Esophagus muscularis mucosa (tissue), 4 donors: ENCODE measurements around the gene NBAS. TPM values are rescaled to one million over a fixed set of nuclear protein-coding genes. Genes with fewer than 3 reads are reported as not detected.

Experiments
- DNase-seq: peaks from one replicate; pipeline ENCODE4 v3.0.0-alpha.2; 2017; ENCODE audit errors: extremely low spot score
- H3K27ac ChIP-seq, 4 donors: fragments of 200-600 bp; sonication (generic); replicated peaks in 1 of 4; 1 replicate in 3 of 4; 2 replicates in 1 of 4; pipeline ENCODE4 v1.5.1; 2016 to 2019; ENCODE audit warnings: mild to moderate bottlenecking in 1 of 4
- H3K27me3 ChIP-seq, 4 donors: fragments of 200-600 bp; sonication (generic); one replicate each; pipeline versions ENCODE4 v1.5.1 to v1.6.0; 2016 to 2019
- H3K36me3 ChIP-seq, 4 donors: fragments of 200-600 bp; sonication (generic); one replicate each; pipeline ENCODE4 v1.5.1; 2016 to 2019
- H3K4me1 ChIP-seq, 4 donors: fragments of 200-600 bp; sonication (generic); one replicate each; pipeline ENCODE4 v1.5.1; 2016 to 2019
- H3K4me3 ChIP-seq, 4 donors: fragments of 200-600 bp; sonication (generic); 1 replicate in 2 of 4; 2 replicates in 2 of 4; pipeline ENCODE4 v1.5.1; 2016 to 2019; ENCODE audit warnings: mild to moderate bottlenecking in 4 of 4, moderate library complexity in 1 of 4
- H3K9me3 ChIP-seq, 4 donors: fragments of 200-600 bp; sonication (generic); 1 replicate in 3 of 4; 2 replicates in 1 of 4; pipeline ENCODE4 v1.5.1; 2016 to 2019
- CTCF ChIP-seq, 3 experiments: fragments of 200-600 bp in 2 of 3; fragments of 450-650 bp in 1 of 3; sonication (generic) in 2 of 3; IDR thresholded peaks; one replicate each; pipeline ENCODE4 v1.5.1; 2017 to 2019; ENCODE audit warnings: antibody characterized with exemption in 3 of 3, mild to moderate bottlenecking in 2 of 3, moderate library complexity in 1 of 3
- EP300 ChIP-seq: sonication (generic); formaldehyde crosslinking; IDR thresholded peaks from one replicate; pipeline ENCODE4 v1.6.1; 2017; ENCODE audit warnings: antibody characterized with exemption
- POLR2A ChIP-seq: fragments of 450-650 bp; IDR thresholded peaks from one replicate; pipeline ENCODE4 v1.6.1; 2017; ENCODE audit warnings: antibody characterized with exemption, moderate library complexity, mild to moderate bottlenecking, low read depth
- POLR2AphosphoS5 ChIP-seq, 2 donors: sonication (generic); formaldehyde crosslinking; IDR thresholded peaks; one replicate each; pipeline ENCODE4 v1.6.1; 2017; ENCODE audit warnings: antibody characterized with exemption in 2 of 2
- WGBS: methylation state at CpG from one replicate; pipeline ENCODE4 v1.1.5; 2018; 5-methylcytosine and 5-hydroxymethylcytosine counted together
- intact Hi-C: fragments of 100-400 bp; cut with DNase I; formaldehyde crosslinking; loops from one replicate; pipeline ENCODE4 v1.15.1; 2023
- total RNA-seq, 4 donors: library from RNA; depleted of rRNA; stranded (reverse); fragments of >200 nt; gene quantifications; one replicate each; pipeline versions ENCODE4 v1.1.0 to v1.2.1, GENCODE V29; 2016

The NBAS gene
- total RNA-seq, 4 donors from 2014 or later = 39.2 to 43.6 (median 42.0) TPM

- no peak overlapping the region for H3K4me3 ChIP-seq
- TF ChIP-seq CTCF (IDR thresholded peaks at IDR 0.05) (no peak), EP300 (no peak), POLR2A (no peak), POLR2AphosphoS5 (IDR thresholded peaks at IDR 0.05) (no peak)
- H3K9me3 ChIP-seq = no peaks in the 10 kb centered on the region
- intact Hi-C loops = no loop called here
- WGBS = 98% methylated on average over 2 of the region's 2 CpGs
- H3K36me3 ChIP-seq = peaks cover 8 to 60% (median 26%) of the 10 kb centered on the region in 4 donors
- no peak for DNase-seq
- no peaks in the 10 kb centered on the region for H3K27me3 ChIP-seq
- H3K27ac ChIP-seq = no peak overlapping the region
- H3K4me1 ChIP-seq = no peaks in the 10 kb centered on the region
These were observed 145.4 kb downstream of the NBAS start for GRCh38 chr2:15415748-15416147.

GRCh38 chr2:15412779-15413178 lies 148.4 kb downstream of the NBAS start:
- no peaks in the 10 kb centered on the region for H3K9me3 ChIP-seq
- DNase-seq = no peak
- no peak overlapping the region for H3K27ac ChIP-seq
- H3K27me3 ChIP-seq = no peaks in the 10 kb centered on the region
- WGBS = 88% methylated on average over 6 of the region's 6 CpGs
- intact Hi-C loops = no loop called here
- H3K4me1 ChIP-seq = no peaks in the 10 kb centered on the region
- TF ChIP-seq POLR2A (no peak), EP300 (no peak), CTCF (IDR thresholded peaks at IDR 0.05) (no peak), POLR2AphosphoS5 (IDR thresholded peaks at IDR 0.05) (no peak)
- H3K36me3 ChIP-seq = peaks cover 8 to 71% (median 35%) of the 10 kb centered on the region in 4 donors
- no peak overlapping the region for H3K4me3 ChIP-seq

- Histone ChIP-seq H3K27me3 (no peaks in the 10 kb centered on the region), H3K4me3 (no peak overlapping the region), H3K36me3 (peaks cover 8 to 72% (median 34%) of the 10 kb centered on the region in 4 donors), H3K27ac (no peak overlapping the region), H3K9me3 (no peaks in the 10 kb centered on the region), H3K4me1 (no peaks in the 10 kb centered on the region)
- no peak for TF ChIP-seq POLR2AphosphoS5 (IDR thresholded peaks at IDR 0.05)
- TF ChIP-seq CTCF (IDR thresholded peaks at IDR 0.05) = no peak
- no peak for TF ChIP-seq POLR2A
- no peak for TF ChIP-seq EP300
- WGBS = 98% methylated on average over 3 of the region's 3 CpGs
- DNase-seq = no peak
- intact Hi-C loops = no loop called here
These were observed 148.8 kb downstream of the NBAS start for GRCh38 chr2:15412309-15412708.

GRCh38 chr2:15410884-15411283 lies 150.2 kb downstream of the NBAS start:
- intact Hi-C loops = no loop called here
- Histone ChIP-seq H3K4me3 (no peak overlapping the region), H3K4me1 (no peaks in the 10 kb centered on the region), H3K36me3 (peaks cover 8 to 68% (median 29%) of the 10 kb centered on the region in 4 donors), H3K27me3 (no peaks in the 10 kb centered on the region), H3K27ac (no peak overlapping the region), H3K9me3 (no peaks in the 10 kb centered on the region)
- 99% methylated on average over 9 of the region's 9 CpGs for WGBS
- no peak for TF ChIP-seq EP300
- TF ChIP-seq CTCF (IDR thresholded peaks at IDR 0.05) = no peak
- no peak for TF ChIP-seq POLR2AphosphoS5 (IDR thresholded peaks at IDR 0.05)
- TF ChIP-seq POLR2A = no peak
- DNase-seq = no peak

GRCh38 chr2:15408759-15409158 lies 152.4 kb downstream of the NBAS start:
- Histone ChIP-seq H3K36me3 (peaks cover 2 to 48% (median 19%) of the 10 kb centered on the region in 4 donors), H3K9me3 (no peaks in the 10 kb centered on the region), H3K27me3 (no peaks in the 10 kb centered on the region), H3K4me3 (no peak overlapping the region), H3K4me1 (no peaks in the 10 kb centered on the region), H3K27ac (no peak overlapping the region)
- 98% methylated on average over 3 of the region's 3 CpGs for WGBS
- intact Hi-C loops = no loop called here
- TF ChIP-seq POLR2AphosphoS5 (IDR thresholded peaks at IDR 0.05) (no peak), EP300 (no peak), POLR2A (no peak), CTCF (IDR thresholded peaks at IDR 0.05) (no peak)
- DNase-seq = no peak
